H1 (cell line): ENCODE data around the gene DYRK1A. TPM values are rescaled to one million over a fixed set of nuclear protein-coding genes. Genes with fewer than 3 reads are reported as not detected.

Experiments used
- CTCF ChIA-PET: fragments of 300-600 bp; sonication (Branson Sonifier 250); formaldehyde crosslinking; loops from one replicate; lab custom pipeline; 2021; ENCODE audit not compliant: partially characterized antibody; lab: Charles Lee
- POLR2A ChIA-PET: fragments of 300-600 bp; sonication (Branson Sonifier 250); formaldehyde crosslinking; loops from one replicate; lab custom pipeline; 2021; ENCODE audit warnings: inconsistent platforms; ENCODE audit not compliant: partially characterized antibody; lab: Charles Lee
- DNase-seq, 2 experiments: peaks; one replicate each; pipeline versions ENCODE4 v3.0.0 to v3.0.0-alpha.2; 2010 to 2022; ENCODE audit warnings: low spot score in 2 of 2, low read depth in 1 of 2, mixed read lengths in 1 of 2
- FAIRE-seq: peaks from 2 replicates; lab custom pipeline; 2011; peaks lifted over from hg19 to GRCh38; lab: Jason Lieb, UNC
- H2AFZ ChIP-seq: 2 replicates; pipeline ENCODE4 v1.8.1; 2012; ENCODE audit warnings: low read length, inconsistent platforms
- H2AK5ac ChIP-seq: 2 replicates; pipeline ENCODE4 v1.6.1; 2013; ENCODE audit warnings: low read depth, low read length
- H2BK120ac ChIP-seq: replicated peaks from 2 replicates; pipeline ENCODE3; 2013; ENCODE audit warnings: low read depth, low read length, inconsistent platforms
- H2BK12ac ChIP-seq: 2 replicates; pipeline ENCODE4 v1.6.1; 2013; ENCODE audit warnings: low read depth, low read length
- H2BK15ac ChIP-seq: 2 replicates; pipeline ENCODE4 v1.6.1; 2013; ENCODE audit warnings: low read length
- H2BK20ac ChIP-seq: 2 replicates; pipeline ENCODE4 v1.6.1; 2013; ENCODE audit warnings: low read length
- H2BK5ac ChIP-seq: 2 replicates; pipeline ENCODE4 v1.6.1; 2013; ENCODE audit warnings: low read depth, low read length
- H3K14ac ChIP-seq: 2 replicates; pipeline ENCODE4 v1.6.1; 2013; ENCODE audit warnings: inconsistent platforms; ENCODE audit not compliant: insufficient read length
- H3K18ac ChIP-seq: 2 replicates; pipeline ENCODE4 v1.6.1; 2013; ENCODE audit warnings: low read length; ENCODE audit errors: extremely low read depth
- H3K23ac ChIP-seq: 2 replicates; pipeline ENCODE4 v1.6.1; 2013; ENCODE audit warnings: inconsistent platforms; ENCODE audit not compliant: insufficient read length
- H3K23me2 ChIP-seq: 2 replicates; pipeline ENCODE4 v1.6.1; 2013; ENCODE audit warnings: low read depth, low read length
- H3K27ac ChIP-seq: 2 replicates; pipeline ENCODE4 v1.6.1; 2011; ENCODE audit warnings: low read depth, low read length, inconsistent platforms
- H3K27me3 ChIP-seq, 4 experiments: replicated peaks in 1 of 4; 1 replicate in 1 of 4; 2 replicates in 3 of 4; pipeline versions ENCODE4 v1.6.1 to v1.8.1; 2011 to 2013; ENCODE audit warnings: low read length in 3 of 4, mild to moderate bottlenecking in 3 of 4, inconsistent platforms in 2 of 4, mixed read lengths in 2 of 4, moderate library complexity in 1 of 4; ENCODE audit not compliant: control insufficient read depth in 3 of 4, insufficient read depth in 3 of 4; ENCODE audit errors: extremely low read depth in 1 of 4
- H3K36me3 ChIP-seq, 4 experiments: 2 replicates each; pipeline versions ENCODE4 v1.6.1 to v1.8.1; 2011 to 2013; ENCODE audit warnings: mild to moderate bottlenecking in 4 of 4, low read length in 3 of 4, moderate library complexity in 2 of 4, control low read depth in 1 of 4, inconsistent platforms in 1 of 4; ENCODE audit not compliant: insufficient read depth in 4 of 4, control insufficient read depth in 2 of 4
- H3K4ac ChIP-seq: replicated peaks from 2 replicates; pipeline ENCODE3; 2013; ENCODE audit warnings: low read length, low read depth, mixed read lengths, inconsistent platforms; ENCODE audit not compliant: insufficient read length
- H3K4me1 ChIP-seq, 4 experiments: replicated peaks in 1 of 4; 1 replicate in 1 of 4; 2 replicates in 3 of 4; pipeline versions ENCODE4 v1.6.1 to v1.8.1; 2011 to 2013; ENCODE audit warnings: low read length in 3 of 4, inconsistent platforms in 2 of 4, mixed read lengths in 1 of 4; ENCODE audit not compliant: insufficient read depth in 4 of 4, control insufficient read depth in 3 of 4
- H3K4me2 ChIP-seq, 2 experiments: 2 replicates each; pipeline versions ENCODE4 v1.6.1 to v1.8.1; 2011 to 2013; ENCODE audit warnings: low read depth in 2 of 2, low read length in 2 of 2, control low read depth in 1 of 2, inconsistent platforms in 1 of 2, mild to moderate bottlenecking in 1 of 2; ENCODE audit not compliant: insufficient read depth in 1 of 2
- H3K4me3 ChIP-seq, 4 experiments: fragments of 200-600, 300-600 bp in 1 of 4; sonication (generic), shearing (Covaris generic), sonication (Bioruptor Twin) in 1 of 4; 2 replicates each; pipeline versions ENCODE4 v1.5.1 to v1.8.1; 2011 to 2016; ENCODE audit warnings: low read length in 4 of 4, low read depth in 3 of 4, control low read depth in 2 of 4, inconsistent platforms in 2 of 4, mild to moderate bottlenecking in 2 of 4, mixed read lengths in 1 of 4, moderate library complexity in 1 of 4; ENCODE audit not compliant: insufficient read depth in 2 of 4; ENCODE audit errors: extremely low read depth in 1 of 4
- H3K56ac ChIP-seq: replicated peaks from 2 replicates; pipeline ENCODE3; 2013; ENCODE audit warnings: low read depth, mild to moderate bottlenecking, mixed read lengths, low read length, inconsistent platforms; ENCODE audit not compliant: insufficient read length
- H3K79me1 ChIP-seq: 2 replicates; pipeline ENCODE4 v1.6.1; 2013; ENCODE audit warnings: low read depth, low read length, control low read depth
- H3K79me2 ChIP-seq, 2 experiments: 2 replicates each; pipeline versions ENCODE4 v1.6.1 to v1.8.1; 2012 to 2013; ENCODE audit warnings: low read length in 2 of 2, mild to moderate bottlenecking in 2 of 2, inconsistent platforms in 1 of 2; ENCODE audit not compliant: insufficient read depth in 2 of 2, control insufficient read depth in 1 of 2
- H3K9ac ChIP-seq, 4 experiments: replicated peaks in 1 of 4; 1 replicate in 1 of 4; 2 replicates in 3 of 4; pipeline versions ENCODE4 v1.6.1 to v1.8.1; 2011 to 2013; ENCODE audit warnings: low read depth in 3 of 4, low read length in 3 of 4, control low read depth in 2 of 4, mild to moderate bottlenecking in 2 of 4, moderate library complexity in 2 of 4, inconsistent platforms in 1 of 4; ENCODE audit errors: extremely low read depth in 1 of 4
- H3K9me3 ChIP-seq, 2 experiments: 2 replicates each; pipeline versions ENCODE4 v1.6.1 to v1.8.1; 2012 to 2013; ENCODE audit warnings: mild to moderate bottlenecking in 2 of 2, moderate library complexity in 2 of 2, control low read depth in 1 of 2, inconsistent platforms in 1 of 2, low read depth in 1 of 2, low read length in 1 of 2, mixed read lengths in 1 of 2; ENCODE audit not compliant: insufficient read depth in 2 of 2
- H4K20me1 ChIP-seq, 2 experiments: replicated peaks in 1 of 2; 2 replicates each; pipeline versions ENCODE3 to v1.8.1; 2011 to 2013; ENCODE audit warnings: inconsistent platforms in 2 of 2, low read length in 2 of 2, mild to moderate bottlenecking in 1 of 2; ENCODE audit not compliant: insufficient read depth in 2 of 2, control insufficient read depth in 1 of 2
- H4K5ac ChIP-seq: 2 replicates; pipeline ENCODE4 v1.6.1; 2013; ENCODE audit warnings: low read length, low read depth, mixed read lengths, inconsistent platforms; ENCODE audit not compliant: insufficient read length
- H4K8ac ChIP-seq: 2 replicates; pipeline ENCODE4 v1.8.0; 2013; ENCODE audit warnings: mild to moderate bottlenecking, moderate library complexity, low read length, inconsistent platforms; ENCODE audit not compliant: insufficient read depth; ENCODE audit errors: extremely low read depth
- H4K91ac ChIP-seq: replicated peaks from 2 replicates; pipeline ENCODE3; 2013; ENCODE audit warnings: low read length, mixed read lengths, inconsistent platforms; ENCODE audit not compliant: insufficient read length
- CHD1 ChIP-seq: IDR thresholded peaks from 2 replicates; pipeline ENCODE4 v1.6.1; 2012; ENCODE audit warnings: low read depth, low read length, improper control_type of control experiment
- TAF7 ChIP-seq: optimal IDR thresholded peaks from 2 replicates; pipeline ENCODE3; 2011; ENCODE audit warnings: low read depth, mild to moderate bottlenecking, inconsistent platforms, low read length, moderate library complexity, borderline replicate concordance
- ZNF274 ChIP-seq: IDR thresholded peaks from 2 replicates; pipeline ENCODE4 v1.7.0; 2012; ENCODE audit warnings: low read length, borderline replicate concordance; ENCODE audit errors: extremely low read depth
- WGBS, 2 experiments: shearing (Covaris generic) in 1 of 2; methylation state at CpG; one replicate each; pipeline versions ENCODE4 v1.1.6 to v1.1.7; 2013 to 2015; ENCODE audit warnings: low lambda C conversion rate in 2 of 2, mixed read lengths in 2 of 2, inconsistent platforms in 1 of 2, low coverage in 1 of 2, missing lambda C conversion rate in 1 of 2; ENCODE audit not compliant: insufficient replicate concordance in 2 of 2, insufficient coverage in 1 of 2, insufficient read length in 1 of 2; ENCODE audit errors: extremely low coverage in 1 of 2, missing lambda C conversion rate in 1 of 2; 5-methylcytosine and 5-hydroxymethylcytosine counted together
- polyA plus RNA-seq, 7 experiments: library from polyadenylated mRNA; depleted of rRNA in 3 of 7; stranded (reverse) in 5 of 7; unstranded in 2 of 7; fragments of >200 nt in 5 of 7; fragments of 200-250 nt in 2 of 7; gene quantifications; 1 replicate in 5 of 7; 2 replicates in 1 of 7; 4 replicates in 1 of 7; pipeline versions ENCODE4 v1.2.1 to v1.2.3, GENCODE V29; 2011 to 2013; ENCODE audit warnings: missing spikeins in 2 of 7, mixed read lengths in 2 of 7
- total RNA-seq: library from RNA; stranded (reverse); fragmentation: NEBNext Ultra II Directional; extraction: Animal tissue kit (Norgen Biotek cat#: 25700); gene quantifications from 2 replicates; pipeline ENCODE4 v1.2.1, GENCODE V29; 2021

The DYRK1A gene
- total and polyA plus RNA-seq, 2 of the 8 experiments (the other 6 are each of a cell fraction or from before 2014, with no cell fraction given) = 61.1 to 62.2 TPM

- no peak overlapping the region for H3K4me3 ChIP-seq
- H3K18ac ChIP-seq = no peak overlapping the region
- H2BK12ac ChIP-seq = no peak overlapping the region
- WGBS, 2 experiments = 95% methylated on average over 7 of the region's 7 CpGs; no CpG with 5 or more reads in 1 of the 2 experiments
- no peaks in the 10 kb centered on the region for H3K23me2 ChIP-seq
- FAIRE-seq = no peak
- no peak overlapping the region for H4K5ac ChIP-seq
- no peaks in the 10 kb centered on the region for H4K20me1 ChIP-seq
- no peaks in the 10 kb centered on the region for H3K9me3 ChIP-seq
- H4K8ac ChIP-seq = no peak overlapping the region
- no peaks in the 10 kb centered on the region for H3K27me3 ChIP-seq
- H3K4me2 ChIP-seq = no peak overlapping the region
- no peak overlapping the region for H3K56ac ChIP-seq
- ChIA-PET POLR2A (interaction anchor here (2.2 kb wide), 1 partner anchor 10 kb away, joined by 6 read pairs; no protein-coding TSS in a partner anchor), CTCF (interaction anchor here (1.6 to 2.1 kb wide), 2 partner anchors 9 to 43 kb away, joined by 6 read pairs; no protein-coding TSS in a partner anchor)
- no peak overlapping the region for H3K4ac ChIP-seq
- peaks cover 0 to 10% (median 2%) of the 10 kb centered on the region in 4 experiments; a peak in 2 of 8 replicates for H3K36me3 ChIP-seq
- H2AFZ ChIP-seq = no peak overlapping the region
- TF ChIP-seq ZNF274 = no peak
- no peak for TF ChIP-seq TAF7
- TF ChIP-seq CHD1 = no peak
- no peaks in the 10 kb centered on the region for H3K79me2 ChIP-seq
- H4K91ac ChIP-seq = no peak overlapping the region
- H2BK15ac ChIP-seq = no peak overlapping the region
- no peak for DNase-seq
- no peak overlapping the region for H3K9ac ChIP-seq
- H3K27ac ChIP-seq = no peak overlapping the region
- no peak overlapping the region for H3K14ac ChIP-seq
- peaks cover 2 to 10% (median 5%) of the 10 kb centered on the region in 4 experiments; a peak in 5 of 7 replicates for H3K4me1 ChIP-seq
- H2BK5ac ChIP-seq = no peak overlapping the region
- no peak overlapping the region for H2AK5ac ChIP-seq
- no peaks in the 10 kb centered on the region for H3K79me1 ChIP-seq
- 0 out of 2 replicates have a peak overlapping the region, but pooled peaks have one; percentile 35 for H2BK20ac ChIP-seq
- H2BK120ac ChIP-seq = no peak overlapping the region
- H3K23ac ChIP-seq = no peak overlapping the region
These were observed 155.1 kb downstream of the DYRK1A start for GRCh38 chr21:37521658-37522057.
